Body of pancreas (tissue), 4 donors: ENCODE measurements around the gene ASB16.

Experiments
- CTCF ChIP-seq, 7 experiments: fragments of 450-650 bp in 4 of 7; fragments of 200-600 bp in 3 of 7; sonication (generic) in 3 of 7; IDR thresholded peaks; one replicate each; pipeline ENCODE4 v1.5.1; 2016 to 2019; ENCODE audit warnings: antibody characterized with exemption in 7 of 7
- POLR2A ChIP-seq, 3 donors: fragments of 450-650 bp; IDR thresholded peaks; one replicate each; pipeline ENCODE4 v1.6.1; 2016; ENCODE audit warnings: antibody characterized with exemption in 3 of 3, mild to moderate bottlenecking in 2 of 3

GRCh38 chr17:44170135-44170498, 387 bp upstream of the ASB16 start:
- no peak for TF ChIP-seq CTCF (IDR thresholded peaks at IDR 0.05)
- TF ChIP-seq POLR2A (IDR thresholded peaks at IDR 0.05), result no peak
